K562 (cell line): ENCODE results near the gene TMEM120B. TPM values are rescaled to one million over a fixed set of nuclear protein-coding genes. Genes with fewer than 3 reads are reported as not detected.

Experiments used
- CHD7 ChIP-seq: fragments of 200-600 bp; sonication (generic); IDR thresholded peaks from one replicate; pipeline ENCODE4 v1.6.1; 2012; ENCODE audit warnings: mild to moderate bottlenecking, low read depth, low read length, inconsistent platforms
- CUX1 ChIP-seq: fragments of 200-800 bp; sonication (Bioruptor generic); IDR thresholded peaks from 2 replicates; pipeline ENCODE4 v1.6.1; 2016; ENCODE audit warnings: missing genetic modification characterization, missing compliant biosample characterization
- NEUROD1 ChIP-seq: fragments of 150-350 bp; IDR thresholded peaks from 2 replicates; pipeline ENCODE4 v1.6.1; 2014; ENCODE audit warnings: borderline replicate concordance, low read length, low read depth; ENCODE audit not compliant: partially characterized antibody
- ZNF143 ChIP-seq: sonication (generic); formaldehyde crosslinking; IDR thresholded peaks from 2 replicates; pipeline ENCODE4 v1.9.0; 2022; ENCODE audit warnings: mild to moderate bottlenecking, missing genetic modification reagents
- ZNF316 ChIP-seq: fragments of 450-650 bp; IDR thresholded peaks from 2 replicates; pipeline ENCODE4 v1.6.1; 2016
- ZNF639 ChIP-seq, 2 experiments: fragments of 200-800 bp in 1 of 2; sonication (Bioruptor generic) in 1 of 2; sonication (generic) in 1 of 2; formaldehyde crosslinking in 1 of 2; IDR thresholded peaks in 1 of 2; conservative IDR thresholded peaks in 1 of 2; 2 replicates each; pipeline versions ENCODE4 v1.5.0 to v1.6.1; 2016 to 2020; ENCODE audit warnings: missing compliant biosample characterization in 1 of 2, missing genetic modification characterization in 1 of 2, missing genetic modification reagents in 1 of 2
- polyA plus RNA-seq, 8 experiments: library from polyadenylated mRNA; depleted of rRNA in 4 of 8; stranded (reverse) in 5 of 8; unstranded in 3 of 8; fragments of >200 nt; fragmentation: Nextera tagmentation in 2 of 8; fragmentation: Illumina TruSeq in 1 of 8; extraction: Ambion mirVana in 2 of 8; extraction: Trizol in 1 of 8; gene quantifications; 2 replicates each; pipeline versions ENCODE4 v1.2.1 to v1.2.3, GENCODE V29; 2011 to 2014; ENCODE audit warnings: inconsistent platforms in 1 of 8, missing spikeins in 1 of 8
- total RNA-seq, 7 experiments: library from RNA; depleted of rRNA in 6 of 7; stranded (reverse); fragments of >200 nt in 6 of 7; fragmentation: Illumina TruSeq in 2 of 7; extraction: Trizol in 2 of 7; gene quantifications; 2 replicates each; pipeline versions ENCODE4 v1.2.1 to v1.2.3, GENCODE V29; 2011 to 2021; ENCODE audit warnings: low replicate concordance in 1 of 7

Gene TMEM120B
- total and polyA plus RNA-seq, 9 of the 15 experiments (the other 6 are each of a cell fraction or from before 2014, with no cell fraction given) = 1.7 to 18.6 (median 7.4) TPM

- TF ChIP-seq CHD7 (no peak), ZNF316 (no peak; the same call in 1 of the 2 replicates), ZNF143 (no peak), NEUROD1 (peak; percentile 76), CUX1 (CRISPR knock-in tag) (0 out of 2 replicates have a peak, but pooled peaks have one; percentile 2), ZNF639 (CRISPR knock-in tag; conservative IDR thresholded peaks at IDR 0.05 in 1 of 2, IDR thresholded peaks at IDR 0.05 in 1 of 2) (peak in 1 of 2 experiments; percentile 67; a peak in 1 of 4 replicates)
Measured at GRCh38 chr12:121799842-121800693, 87.5 kb downstream of the TMEM120B start (continued).
